Activated T-helper 1 cell treated with Interleukin-2 at 50 U/mL for 16 hours (primary cell): ENCODE measurements around the gene KMT2B.
"Not testable (repeated sequence)": the region's sequence is repeated elsewhere in the genome, so short reads cannot be mapped to it uniquely, and the experiment has no call there.

Experiments
- DNase-seq: peaks from one replicate; pipeline ENCODE4 v3.0.0-alpha.2; 2020; ENCODE audit warnings: low read depth

The KMT2B gene

DNA sequence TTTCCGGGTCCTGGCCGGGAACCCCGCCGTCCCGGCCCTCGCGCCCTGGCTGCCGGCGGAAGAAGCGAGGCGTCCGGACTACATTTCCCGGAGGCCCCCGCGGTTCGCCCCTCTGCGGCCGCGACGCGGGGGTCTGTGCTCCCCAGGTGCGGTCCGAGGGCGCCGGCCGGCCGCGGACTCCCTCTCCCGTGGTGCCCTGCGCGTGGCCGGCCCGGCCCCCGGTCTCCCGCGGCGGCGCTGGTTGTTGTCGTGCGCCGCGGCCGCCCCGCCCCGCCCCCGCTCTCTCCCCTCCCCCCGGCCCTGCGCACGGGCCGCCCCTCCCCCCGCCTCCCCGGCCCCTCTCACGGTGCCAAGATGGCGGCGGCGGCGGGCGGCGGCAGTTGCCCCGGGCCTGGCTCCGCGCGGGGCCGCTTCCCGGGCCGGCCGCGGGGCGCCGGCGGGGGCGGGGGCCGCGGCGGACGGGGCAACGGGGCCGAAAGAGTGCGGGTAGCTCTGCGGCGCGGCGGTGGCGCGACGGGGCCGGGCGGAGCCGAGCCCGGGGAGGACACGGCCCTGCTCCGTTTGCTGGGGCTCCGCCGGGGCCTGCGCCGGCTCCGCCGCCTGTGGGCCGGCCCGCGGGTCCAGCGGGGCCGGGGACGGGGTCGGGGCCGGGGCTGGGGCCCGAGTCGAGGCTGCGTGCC is at the start of gene KMT2B:
Gene KMT2B, plus strand, starts transcription at position 339 of the 680 bp plus-strand sequence. Its CDS starts 16 bp downstream, at position 355.
- DNase-seq, result no peak

DNA sequence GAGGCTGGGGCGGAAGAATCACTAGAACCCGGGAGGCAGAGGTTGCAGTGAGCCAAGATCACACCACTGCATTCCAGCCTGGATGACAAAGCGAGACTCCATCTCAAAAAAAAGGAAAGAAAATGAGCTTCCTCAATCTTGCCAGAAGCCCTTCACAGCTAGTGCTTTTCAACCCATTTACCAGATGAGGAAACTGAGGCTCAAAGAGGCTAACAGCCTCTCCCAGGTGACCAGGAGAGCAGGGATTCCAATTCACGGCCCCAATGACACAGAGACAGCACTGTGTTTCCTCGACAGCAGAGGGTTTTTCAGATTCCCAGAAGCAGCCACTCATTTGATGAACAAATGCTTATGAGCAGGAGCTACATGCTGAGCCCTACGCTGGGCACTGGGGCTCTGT is 48.2 kb upstream of the KMT2B start:
- no peak for DNase-seq

- DNase-seq, result no peak
Measured at GRCh38 chr19:35669974-35670373, 47.8 kb upstream of the KMT2B start.

GRCh38 chr19:35670686-35671085 is 47.1 kb upstream of the KMT2B start:
- DNase-seq, result no peak

GRCh38 chr19:35671818-35672217 is 46.0 kb upstream of the KMT2B start:
- no peak for DNase-seq

GRCh38 chr19:35673121-35673804 is 44.5 kb upstream of the KMT2B start:
- peak; percentile 15 for DNase-seq

DNA sequence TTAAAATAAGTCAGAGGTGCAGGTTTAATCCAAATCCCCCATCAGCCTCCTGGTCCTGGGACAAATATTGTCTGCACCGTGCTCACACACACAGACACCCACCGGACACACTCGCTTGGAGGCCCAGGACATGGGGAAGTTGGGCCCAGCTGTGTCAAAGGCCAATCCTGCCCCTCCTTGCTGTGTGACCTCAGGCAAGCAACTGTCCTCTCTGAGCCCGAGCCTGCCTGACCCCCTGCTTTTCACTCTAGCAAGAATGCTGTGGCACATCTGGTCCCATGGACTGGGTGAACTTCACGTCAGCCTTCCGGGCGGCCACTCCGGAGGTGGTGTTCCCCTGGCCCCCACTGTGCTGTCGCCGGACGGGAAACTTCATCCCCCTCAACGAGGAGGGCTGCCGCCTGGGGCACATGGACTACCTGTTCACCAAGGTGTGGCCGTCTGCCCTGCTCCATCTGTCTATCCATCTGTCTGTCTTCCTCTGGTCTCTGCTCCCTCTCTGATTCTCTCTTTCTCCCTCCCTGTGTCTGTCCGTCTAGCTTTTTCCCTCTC is 42.1 kb upstream of the KMT2B start:
- DNase-seq, result no peak

- no peak for DNase-seq
Measured at GRCh38 chr19:35689836-35690235, 28.0 kb upstream of the KMT2B start.

- DNase-seq, result not testable (repeated sequence)
Measured at GRCh38 chr19:35691106-35691505, 26.7 kb upstream of the KMT2B start.

GRCh38 chr19:35692010-35692409 is 25.8 kb upstream of the KMT2B start:
- no peak for DNase-seq

- DNase-seq, result no peak
Measured at GRCh38 chr19:35693422-35693821, 24.4 kb upstream of the KMT2B start.

DNA sequence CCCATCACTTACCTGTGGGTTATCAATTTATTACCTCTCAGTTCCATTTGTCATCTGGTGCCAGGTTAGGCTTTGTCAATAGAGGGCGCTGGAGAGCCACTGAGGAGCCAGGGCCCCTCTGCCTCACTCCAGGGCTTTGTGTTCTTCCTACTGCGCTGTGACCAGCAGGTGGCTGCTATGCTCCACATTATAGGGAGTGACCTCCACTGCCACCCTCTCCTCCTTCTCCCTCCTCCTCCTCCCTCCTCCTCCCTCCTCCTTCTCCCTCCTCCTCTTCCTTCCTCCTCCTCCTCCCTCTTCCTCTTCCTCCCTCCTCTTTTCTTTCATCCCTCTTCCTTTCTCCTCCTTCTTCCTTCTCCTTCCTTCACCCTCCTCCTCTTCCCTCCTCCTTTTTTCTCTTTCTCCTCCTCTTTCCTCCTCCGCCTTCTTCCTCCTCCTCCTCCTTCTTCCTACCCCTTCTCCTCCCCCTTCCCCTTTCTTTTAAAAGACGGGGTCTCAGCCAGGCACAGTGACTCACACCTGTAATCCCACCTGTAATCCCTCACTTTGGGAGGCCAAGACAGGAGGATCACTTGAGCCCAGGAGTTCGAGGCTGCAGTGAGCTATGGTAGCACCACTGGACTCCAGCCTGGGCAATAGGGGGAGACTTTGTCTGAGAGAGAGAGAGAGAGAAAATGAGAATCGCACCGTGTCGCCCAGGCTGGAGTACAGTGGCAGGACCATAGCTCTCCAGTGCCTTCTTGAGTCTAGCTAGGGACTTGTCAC is 23.8 kb upstream of the KMT2B start:
- peak; percentile 81 for DNase-seq

- no peak for DNase-seq
Measured at GRCh38 chr19:35695895-35696422, 21.8 kb upstream of the KMT2B start.

DNA sequence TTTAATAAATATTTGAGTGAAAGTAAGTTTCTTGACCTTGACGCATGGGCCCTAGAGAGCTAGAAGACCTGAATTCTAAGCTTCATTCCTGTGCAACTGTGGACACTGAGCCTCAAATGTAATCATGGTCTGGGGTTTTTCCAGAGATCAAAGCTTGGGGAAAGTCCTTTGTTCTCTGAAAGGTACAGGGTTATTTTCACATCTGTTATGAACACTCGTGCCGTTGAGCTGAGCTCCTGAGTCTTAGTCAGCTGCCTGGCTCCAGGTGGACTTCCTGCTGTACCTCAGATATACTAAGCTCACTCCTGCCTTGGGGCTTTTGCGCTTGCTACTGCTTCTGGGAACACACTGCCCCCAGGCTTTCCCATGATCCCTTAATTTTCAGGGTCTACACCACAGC is 21.0 kb upstream of the KMT2B start:
- no peak for DNase-seq

DNA sequence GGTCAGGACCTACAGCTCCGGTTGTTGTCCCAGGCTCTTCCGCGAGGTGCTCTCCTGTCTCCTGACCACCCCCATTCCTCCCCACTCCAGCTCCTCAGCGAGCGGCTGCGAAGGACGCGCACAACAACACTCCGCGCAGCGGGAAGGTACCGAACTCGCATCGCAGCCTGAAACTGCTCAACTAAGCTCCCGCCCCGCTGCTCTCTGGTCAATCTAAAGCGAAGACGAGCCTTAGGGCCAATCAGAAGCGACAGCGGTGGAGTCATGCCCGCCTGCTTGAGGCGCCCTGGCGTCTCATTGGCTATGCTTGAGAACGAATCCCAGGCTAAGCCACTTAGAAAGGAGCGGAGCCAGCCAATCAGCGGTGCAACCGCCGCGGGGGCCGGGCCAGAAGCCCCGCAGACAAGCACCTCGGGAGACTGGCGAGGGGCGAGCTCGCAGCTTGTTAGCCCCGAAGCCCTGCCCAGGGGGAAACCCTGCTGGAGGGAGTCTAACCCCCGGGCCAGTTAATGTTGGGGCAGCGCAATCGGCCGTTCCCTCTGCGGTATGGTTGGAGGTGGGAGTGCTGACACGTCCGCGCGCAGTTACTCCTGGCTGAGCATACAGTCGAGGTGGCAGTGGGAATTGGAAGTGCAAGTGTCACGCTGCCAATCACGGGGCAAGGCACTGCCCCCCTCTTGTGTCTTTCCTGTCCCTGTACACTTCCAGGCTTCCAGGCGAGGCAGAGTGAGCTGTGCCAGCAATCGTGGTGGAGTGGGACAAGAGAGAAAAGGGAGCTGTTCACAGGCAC is 15.4 kb upstream of the KMT2B start:
- DNase-seq, result peak; percentile 86

DNA sequence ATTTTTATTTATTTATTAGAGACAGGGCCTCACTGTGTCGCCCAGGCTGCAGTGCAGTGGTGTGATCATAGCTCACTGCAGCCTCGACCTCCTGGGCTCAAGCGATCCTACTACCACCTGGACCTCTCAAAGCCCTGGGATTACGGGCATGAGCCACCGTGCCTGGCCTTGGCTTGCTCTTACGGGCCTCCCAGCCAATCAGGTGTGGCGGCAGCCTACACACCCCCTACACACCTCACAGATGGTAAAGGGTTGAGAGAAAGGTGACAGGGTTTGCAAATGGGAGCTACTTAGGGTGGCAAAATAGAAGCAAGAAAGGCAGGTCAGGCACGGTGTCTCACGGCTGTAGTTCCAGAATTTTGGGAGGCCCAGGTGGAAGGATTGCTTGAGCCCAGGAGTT is 14.5 kb upstream of the KMT2B start:
- DNase-seq, result no peak

DNA sequence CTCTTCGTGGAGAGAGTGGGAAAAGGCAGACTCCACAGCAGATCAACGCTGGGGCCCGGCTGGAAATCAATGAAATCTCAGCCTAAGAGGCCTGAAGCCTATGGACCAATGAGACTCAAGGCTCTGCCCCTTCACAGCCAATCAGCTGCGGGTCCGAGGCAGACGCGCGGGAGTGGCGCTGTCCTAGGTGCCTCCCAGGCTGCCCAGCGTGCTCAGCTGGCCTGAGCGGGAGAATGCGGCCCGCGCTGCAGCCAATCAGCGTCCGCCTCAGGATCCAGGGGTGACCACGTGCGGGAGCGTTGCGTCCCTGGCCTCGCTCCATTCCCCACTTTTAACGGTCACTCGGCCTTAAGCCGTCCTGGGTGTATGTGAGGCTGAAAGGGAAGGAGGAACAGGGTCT is 13.6 kb upstream of the KMT2B start, which contains the start of gene ZBTB32:
Gene ZBTB32, plus strand, starts transcription at position 341 of the 400 bp plus-strand sequence. CDS start 10,069 bp downstream, outside the sequence.
- DNase-seq, result no peak

DNA sequence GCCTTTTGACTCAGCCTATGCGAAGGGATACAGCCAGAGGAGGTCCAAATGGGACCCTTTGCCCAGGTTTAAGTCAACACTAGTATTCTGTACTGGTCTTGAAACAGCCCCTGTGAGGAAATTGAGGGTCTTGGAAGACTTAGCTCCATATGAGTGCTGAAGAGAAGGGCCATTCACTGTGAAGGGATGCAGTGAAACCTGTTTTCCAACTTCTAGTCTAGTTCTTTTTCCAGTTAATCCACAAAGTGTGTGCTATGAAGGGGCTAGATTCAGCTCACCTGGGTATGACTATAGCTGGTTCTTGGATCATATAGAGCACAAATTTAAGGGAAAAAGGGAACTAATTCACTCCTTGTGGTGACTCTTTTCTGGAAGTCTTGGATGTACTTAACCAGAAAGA is 9.4 kb upstream of the KMT2B start:
- no peak for DNase-seq

DNA sequence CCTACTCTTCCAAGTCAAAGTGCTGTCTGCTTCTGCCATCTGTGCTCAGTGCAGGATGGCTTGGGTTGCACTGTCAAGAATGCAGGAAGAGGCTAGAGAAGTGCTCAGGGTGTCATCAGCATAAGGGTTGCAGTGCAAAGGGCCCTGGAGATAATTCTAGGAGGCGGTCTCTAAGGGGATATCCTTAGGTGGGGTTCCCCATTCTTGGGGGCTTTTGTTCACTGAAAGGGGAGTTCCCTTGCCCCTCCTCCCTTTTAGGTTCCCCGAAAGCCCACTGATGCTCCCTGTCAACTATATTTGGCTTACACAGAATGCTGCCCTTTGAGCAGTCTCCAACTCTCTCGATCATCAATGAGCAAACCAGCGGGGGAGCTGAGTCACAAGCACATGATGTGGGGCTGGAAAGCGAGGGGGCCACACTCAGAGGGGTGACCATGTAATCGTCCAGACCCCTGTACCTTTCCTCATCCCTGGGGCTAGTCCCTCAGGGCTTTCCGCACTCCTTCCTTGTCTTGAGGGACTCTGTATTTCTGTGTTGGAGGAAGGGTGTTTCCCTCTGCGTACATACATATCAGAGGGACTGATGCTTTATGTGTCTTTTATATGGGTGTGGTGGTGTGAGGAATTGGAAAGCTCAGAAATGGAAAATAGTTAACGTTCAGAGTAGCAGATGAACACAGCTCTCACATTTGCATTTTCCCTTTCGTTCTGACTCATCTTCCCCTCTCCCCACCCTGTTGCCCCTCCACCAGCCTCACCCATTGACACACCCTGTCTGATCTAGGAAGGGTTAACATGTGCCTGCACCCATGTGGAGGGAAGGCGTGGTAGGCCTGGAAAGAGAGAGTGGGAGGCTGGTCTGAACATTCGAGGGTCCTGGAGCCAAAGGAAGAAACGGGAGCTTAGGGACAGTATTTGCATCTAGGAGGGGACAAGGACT is 6.7 kb upstream of the KMT2B start:
- no peak for DNase-seq
